IPS-20b (cell line): Measurements from ENCODE around the gene IKZF3.
"Not testable (repeated sequence)": the region's sequence is repeated elsewhere in the genome, so short reads cannot be mapped to it uniquely, and the experiment has no call there.

Experiments
- H3K27ac ChIP-seq: one replicate; pipeline ENCODE4 v1.5.1; 2013; ENCODE audit warnings: low read length
- H3K27me3 ChIP-seq: 2 replicates; pipeline ENCODE4 v1.6.1; 2013; ENCODE audit warnings: mild to moderate bottlenecking, low read length, inconsistent platforms; ENCODE audit not compliant: insufficient read depth
- H3K36me3 ChIP-seq: 2 replicates; pipeline ENCODE4 v1.6.1; 2013; ENCODE audit warnings: low read depth, mild to moderate bottlenecking, inconsistent platforms, low read length, moderate library complexity; ENCODE audit not compliant: insufficient read depth
- H3K4me1 ChIP-seq: 2 replicates; pipeline ENCODE4 v1.6.1; 2013; ENCODE audit warnings: mild to moderate bottlenecking, control low read depth, inconsistent platforms, low read length, moderate library complexity; ENCODE audit not compliant: insufficient read depth
- H3K4me3 ChIP-seq: 2 replicates; pipeline ENCODE4 v1.5.1; 2013; ENCODE audit warnings: mild to moderate bottlenecking, low read length, inconsistent platforms
- H3K9ac ChIP-seq: 2 replicates; pipeline ENCODE4 v1.6.1; 2013; ENCODE audit warnings: low read depth, mild to moderate bottlenecking, inconsistent platforms, low read length, moderate library complexity
- H3K9me3 ChIP-seq: 2 replicates; pipeline ENCODE4 v1.6.1; 2013; ENCODE audit warnings: mild to moderate bottlenecking, low read depth, low read length, inconsistent platforms; ENCODE audit not compliant: insufficient read depth

IKZF3 gene

GRCh38 chr17:39772987-39773934 is 90.9 kb downstream of the IKZF3 start:
- Histone ChIP-seq H3K4me3 (no peak overlapping the region), H3K27ac (no peak overlapping the region), H3K36me3 (no peaks in the 10 kb centered on the region), H3K4me1 (no peaks in the 10 kb centered on the region), H3K27me3 (no peaks in the 10 kb centered on the region), H3K9me3 (no peaks in the 10 kb centered on the region), H3K9ac (no peak overlapping the region)

GRCh38 chr17:39772415-39772814 is 91.7 kb downstream of the IKZF3 start:
- no peak overlapping the region for H3K27ac ChIP-seq
- no peaks in the 10 kb centered on the region for H3K4me1 ChIP-seq
- H3K4me3 ChIP-seq, result no peak overlapping the region
- H3K9me3 ChIP-seq, result no peaks in the 10 kb centered on the region
- H3K36me3 ChIP-seq, result no peaks in the 10 kb centered on the region
- no peaks in the 10 kb centered on the region for H3K27me3 ChIP-seq
- H3K9ac ChIP-seq, result no peak overlapping the region

- no peaks in the 10 kb centered on the region for H3K27me3 ChIP-seq
- H3K9me3 ChIP-seq, result no peaks in the 10 kb centered on the region
- H3K27ac ChIP-seq, result no peak overlapping the region
- no peaks in the 10 kb centered on the region for H3K36me3 ChIP-seq
- H3K4me1 ChIP-seq, result no peaks in the 10 kb centered on the region
- H3K9ac ChIP-seq, result no peak overlapping the region
- no peak overlapping the region for H3K4me3 ChIP-seq
Observed at GRCh38 chr17:39769974-39770587, 94.0 kb downstream of the IKZF3 start.

- Histone ChIP-seq H3K36me3 (no peaks in the 10 kb centered on the region), H3K4me1 (no peaks in the 10 kb centered on the region), H3K9ac (no peak overlapping the region), H3K27ac (no peak overlapping the region), H3K4me3 (no peak overlapping the region), H3K9me3 (no peaks in the 10 kb centered on the region), H3K27me3 (no peaks in the 10 kb centered on the region)
Observed at GRCh38 chr17:39767147-39767546, 97.0 kb downstream of the IKZF3 start.

- Histone ChIP-seq H3K4me1 (no peaks in the 10 kb centered on the region), H3K27me3 (no peaks in the 10 kb centered on the region), H3K9me3 (no peaks in the 10 kb centered on the region), H3K9ac (no peak overlapping the region), H3K27ac (no peak overlapping the region), H3K4me3 (no peak overlapping the region), H3K36me3 (no peaks in the 10 kb centered on the region)
Observed at GRCh38 chr17:39765766-39766165, 98.3 kb downstream of the IKZF3 start.

- H3K36me3 ChIP-seq, result no peaks in the 10 kb centered on the region
- no peak overlapping the region for H3K4me3 ChIP-seq
- H3K4me1 ChIP-seq, result no peaks in the 10 kb centered on the region
- no peaks in the 10 kb centered on the region for H3K9me3 ChIP-seq
- no peaks in the 10 kb centered on the region for H3K27me3 ChIP-seq
- no peak overlapping the region for H3K9ac ChIP-seq
- no peak overlapping the region for H3K27ac ChIP-seq
Observed at GRCh38 chr17:39765175-39765574, 98.9 kb downstream of the IKZF3 start.

GRCh38 chr17:39764171-39764570 is 99.9 kb downstream of the IKZF3 start:
- not testable (repeated sequence) for H3K36me3 ChIP-seq, H3K9ac ChIP-seq, H3K27me3 ChIP-seq, H3K9me3 ChIP-seq, H3K27ac ChIP-seq, H3K4me3 ChIP-seq, H3K4me1 ChIP-seq

GRCh38 chr17:39763051-39763820 is 100.9 kb downstream of the IKZF3 start:
- no peak overlapping the region for H3K4me3 ChIP-seq
- no peaks in the 10 kb centered on the region for H3K27me3 ChIP-seq
- H3K36me3 ChIP-seq, result no peaks in the 10 kb centered on the region
- no peak overlapping the region for H3K9ac ChIP-seq
- H3K4me1 ChIP-seq, result no peaks in the 10 kb centered on the region
- no peaks in the 10 kb centered on the region for H3K9me3 ChIP-seq
- H3K27ac ChIP-seq, result no peak overlapping the region

- Histone ChIP-seq H3K27me3 (peaks cover 7% of the 10 kb centered on the region; the same call in 1 of the 2 replicates), H3K4me1 (no peaks in the 10 kb centered on the region), H3K27ac (no peak overlapping the region)
Observed at GRCh38 chr17:39761861-39762496, 102.1 kb downstream of the IKZF3 start.

GRCh38 chr17:39759204-39759603 is 104.9 kb downstream of the IKZF3 start:
- H3K4me3 ChIP-seq, result no peak overlapping the region
- H3K4me1 ChIP-seq, result peaks cover 13% of the 10 kb centered on the region
- no peaks in the 10 kb centered on the region for H3K9me3 ChIP-seq
- H3K36me3 ChIP-seq, result no peaks in the 10 kb centered on the region
- peaks cover 28% of the 10 kb centered on the region for H3K27me3 ChIP-seq
- H3K9ac ChIP-seq, result no peak overlapping the region
- H3K27ac ChIP-seq, result no peak overlapping the region

More at GRCh38 chr17:39761861-39762496, 102.1 kb downstream of the IKZF3 start:
- Histone ChIP-seq H3K9ac (no peak overlapping the region), H3K9me3 (no peaks in the 10 kb centered on the region), H3K36me3 (no peaks in the 10 kb centered on the region), H3K4me3 (no peak overlapping the region)
